ENCODE results near the gene TRPT1. TPM values are rescaled to one million over a fixed set of nuclear protein-coding genes. Genes with fewer than 3 reads are reported as not detected.

TRPT1 gene
- total and polyA plus RNA-seq, 2 experiments from 2014 or later, result 36.9 to 52.2 TPM

Other genes with a start within 250 kb of the TRPT1 start
- 94.7 and 122 TPM in 2 replicates for gene OTUB1, start 239.7 kb downstream of the TRPT1 start, total RNA-seq (2014; rRNA removed; shearing (Covaris generic))
- gene OTUB1, start 239.7 kb downstream of the TRPT1 start, polyA plus RNA-seq (2016; fragmentation: Nextera tagmentation; extraction: Ambion mirVana), result 193 and 207 TPM in 2 replicates
- 0.54 and 1.1 TPM in 2 replicates for gene FLRT1, start 190.3 kb downstream of the TRPT1 start, total RNA-seq (2014; rRNA removed; shearing (Covaris generic))
- 0.40 and 0.76 TPM in 2 replicates for gene FLRT1, start 190.3 kb downstream of the TRPT1 start, polyA plus RNA-seq (2016; fragmentation: Nextera tagmentation; extraction: Ambion mirVana)
- 22.2 and 33.0 TPM in 2 replicates for gene MACROD1, start 60.1 kb downstream of the TRPT1 start, total RNA-seq (2014; rRNA removed; shearing (Covaris generic))
- gene MACROD1, start 60.1 kb downstream of the TRPT1 start, polyA plus RNA-seq (2016; fragmentation: Nextera tagmentation; extraction: Ambion mirVana), result 51.3 and 51.6 TPM in 2 replicates
- gene STIP1, start 40.0 kb downstream of the TRPT1 start, total RNA-seq (2014; rRNA removed; shearing (Covaris generic)), result 346 and 351 TPM in 2 replicates
- 194 and 213 TPM in 2 replicates for gene STIP1, start 40.0 kb downstream of the TRPT1 start, polyA plus RNA-seq (2016; fragmentation: Nextera tagmentation; extraction: Ambion mirVana)
- gene FERMT3, start 19.5 kb downstream of the TRPT1 start, total RNA-seq (2014; rRNA removed; shearing (Covaris generic)), result 0.43 and 1.5 TPM in 2 replicates
- 1.1 and 1.6 TPM in 2 replicates for gene FERMT3, start 19.5 kb downstream of the TRPT1 start, polyA plus RNA-seq (2016; fragmentation: Nextera tagmentation; extraction: Ambion mirVana)
- 35.1 and 67.0 TPM in 2 replicates for gene NUDT22, start 88 bp upstream of the TRPT1 start, total RNA-seq (2014; rRNA removed; shearing (Covaris generic))
- gene NUDT22, start 88 bp upstream of the TRPT1 start, polyA plus RNA-seq (2016; fragmentation: Nextera tagmentation; extraction: Ambion mirVana), result 31.1 and 33.9 TPM in 2 replicates
- gene DNAJC4, start 4.4 kb upstream of the TRPT1 start, total RNA-seq (2014; rRNA removed; shearing (Covaris generic)), result 7.7 and 10.5 TPM in 2 replicates
- 31.0 and 34.4 TPM in 2 replicates for gene DNAJC4, start 4.4 kb upstream of the TRPT1 start, polyA plus RNA-seq (2016; fragmentation: Nextera tagmentation; extraction: Ambion mirVana)
- 24.2 and 25.8 TPM in 2 replicates for gene VEGFB, start 8.4 kb upstream of the TRPT1 start, total RNA-seq (2014; rRNA removed; shearing (Covaris generic))
- 20.8 and 24.6 TPM in 2 replicates for gene VEGFB, start 8.4 kb upstream of the TRPT1 start, polyA plus RNA-seq (2016; fragmentation: Nextera tagmentation; extraction: Ambion mirVana)
- gene FKBP2, start 14.9 kb upstream of the TRPT1 start, total RNA-seq (2014; rRNA removed; shearing (Covaris generic)), result 31.4 and 35.0 TPM in 2 replicates
- 201 and 221 TPM in 2 replicates for gene FKBP2, start 14.9 kb upstream of the TRPT1 start, polyA plus RNA-seq (2016; fragmentation: Nextera tagmentation; extraction: Ambion mirVana)
- 283 and 315 TPM in 2 replicates for gene PPP1R14B, start 20.8 kb upstream of the TRPT1 start, total RNA-seq (2014; rRNA removed; shearing (Covaris generic))
- gene PPP1R14B, start 20.8 kb upstream of the TRPT1 start, polyA plus RNA-seq (2016; fragmentation: Nextera tagmentation; extraction: Ambion mirVana), result 250 and 418 TPM in 2 replicates
- 89.8 and 103 TPM in 2 replicates for gene PLCB3, start 25.3 kb upstream of the TRPT1 start, total RNA-seq (2014; rRNA removed; shearing (Covaris generic))
- 28.1 and 30.9 TPM in 2 replicates for gene PLCB3, start 25.3 kb upstream of the TRPT1 start, polyA plus RNA-seq (2016; fragmentation: Nextera tagmentation; extraction: Ambion mirVana)
- gene BAD, start 58.5 kb upstream of the TRPT1 start, total RNA-seq (2014; rRNA removed; shearing (Covaris generic)), result 45.8 and 46.4 TPM in 2 replicates
- 45.5 and 46.3 TPM in 2 replicates for gene BAD, start 58.5 kb upstream of the TRPT1 start, polyA plus RNA-seq (2016; fragmentation: Nextera tagmentation; extraction: Ambion mirVana)
- 32.5 and 35.6 TPM in 2 replicates for gene GPR137, start 59.7 kb upstream of the TRPT1 start, total RNA-seq (2014; rRNA removed; shearing (Covaris generic))
- 16.3 and 17.7 TPM in 2 replicates for gene GPR137, start 59.7 kb upstream of the TRPT1 start, polyA plus RNA-seq (2016; fragmentation: Nextera tagmentation; extraction: Ambion mirVana)
- 1.0 TPM in 1 of 2 replicates, not detected in the other for gene KCNK4, start 65.1 kb upstream of the TRPT1 start, total RNA-seq (2014; rRNA removed; shearing (Covaris generic))
- gene KCNK4, start 65.1 kb upstream of the TRPT1 start, polyA plus RNA-seq (2016; fragmentation: Nextera tagmentation; extraction: Ambion mirVana), result not detected in 2 replicates
- gene CATSPERZ, start 74.2 kb upstream of the TRPT1 start, total RNA-seq (2014; rRNA removed; shearing (Covaris generic)), result not detected in 2 replicates
- gene CATSPERZ, start 74.2 kb upstream of the TRPT1 start, polyA plus RNA-seq (2016; fragmentation: Nextera tagmentation; extraction: Ambion mirVana), result 0.99 and 1.8 TPM in 2 replicates
- gene ESRRA, start 79.3 kb upstream of the TRPT1 start, total RNA-seq (2014; rRNA removed; shearing (Covaris generic)), result 50.1 and 55.1 TPM in 2 replicates
- gene ESRRA, start 79.3 kb upstream of the TRPT1 start, polyA plus RNA-seq (2016; fragmentation: Nextera tagmentation; extraction: Ambion mirVana), result 13.7 and 15.7 TPM in 2 replicates
- gene TRMT112, start 91.4 kb upstream of the TRPT1 start, total RNA-seq (2014; rRNA removed; shearing (Covaris generic)), result 298 and 349 TPM in 2 replicates
- 927 and 1,003 TPM in 2 replicates for gene TRMT112, start 91.4 kb upstream of the TRPT1 start, polyA plus RNA-seq (2016; fragmentation: Nextera tagmentation; extraction: Ambion mirVana)
- gene PRDX5, start 91.9 kb upstream of the TRPT1 start, total RNA-seq (2014; rRNA removed; shearing (Covaris generic)), result 202 and 212 TPM in 2 replicates
- gene PRDX5, start 91.9 kb upstream of the TRPT1 start, polyA plus RNA-seq (2016; fragmentation: Nextera tagmentation; extraction: Ambion mirVana), result 300 and 312 TPM in 2 replicates
- gene CCDC88B, start 114.0 kb upstream of the TRPT1 start, total RNA-seq (2014; rRNA removed; shearing (Covaris generic)), result 12.1 and 12.3 TPM in 2 replicates
- gene CCDC88B, start 114.0 kb upstream of the TRPT1 start, polyA plus RNA-seq (2016; fragmentation: Nextera tagmentation; extraction: Ambion mirVana), result 5.9 and 6.8 TPM in 2 replicates
- 18.6 and 19.9 TPM in 2 replicates for gene RPS6KA4, start 133.0 kb upstream of the TRPT1 start, total RNA-seq (2014; rRNA removed; shearing (Covaris generic))
- 3.5 and 4.1 TPM in 2 replicates for gene RPS6KA4, start 133.0 kb upstream of the TRPT1 start, polyA plus RNA-seq (2016; fragmentation: Nextera tagmentation; extraction: Ambion mirVana)